ENCODE results near the gene MAN1B1. TPM values are rescaled to one million over a fixed set of nuclear protein-coding genes. Genes with fewer than 3 reads are reported as not detected.
"Not testable (repeated sequence)": the region's sequence is repeated elsewhere in the genome, so short reads cannot be mapped to it uniquely, and the experiment has no call there.

Gene MAN1B1
- total RNA-seq, 1 donor from 2014 or later: 76.6 TPM

DNA sequence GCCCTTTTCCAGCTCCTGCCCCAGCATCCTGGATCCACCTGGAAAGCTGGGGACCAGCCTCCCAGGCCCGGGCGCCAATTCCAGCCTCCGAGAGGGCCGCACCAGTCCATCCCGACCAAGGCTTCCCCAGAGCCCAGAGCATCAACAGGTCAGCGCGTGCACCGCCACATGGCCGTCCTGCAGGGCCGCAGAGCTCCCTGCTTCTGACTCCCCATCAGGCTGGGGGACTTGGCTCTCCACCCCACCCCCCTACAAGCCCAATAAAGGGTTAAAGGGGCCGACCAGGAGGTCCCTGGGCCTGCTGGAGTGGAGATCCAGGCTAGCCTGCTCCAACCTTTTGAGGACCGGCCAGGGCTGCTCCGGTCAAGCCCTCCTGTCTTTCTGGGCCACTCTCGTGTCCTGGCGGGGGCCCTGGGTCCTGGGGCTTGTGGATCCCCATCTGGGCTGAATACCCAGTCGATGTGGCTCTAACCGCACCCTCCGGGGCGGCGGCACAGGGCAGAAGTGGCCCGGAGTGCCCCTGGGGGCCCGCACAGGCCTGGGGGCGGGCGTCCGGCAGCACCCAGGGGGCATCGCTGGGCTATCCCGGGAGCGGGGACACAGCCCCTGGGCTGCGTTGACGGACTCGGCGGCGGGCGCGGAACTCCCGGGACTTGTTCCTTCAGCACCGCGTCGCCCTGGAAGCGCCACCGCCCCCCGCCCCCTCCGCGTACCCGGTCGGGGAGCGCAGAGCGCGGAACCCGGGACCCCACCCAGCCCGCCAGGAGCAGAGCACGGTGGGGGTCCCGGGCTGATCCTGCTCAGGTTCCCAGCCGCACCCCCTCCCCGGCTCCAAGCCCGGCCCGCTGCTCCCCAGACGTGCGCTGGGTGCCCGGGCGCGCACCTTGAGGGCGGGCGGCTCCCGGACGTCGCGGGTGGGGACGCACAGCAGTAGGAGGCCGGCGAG is 33.5 kb upstream of the MAN1B1 start:
- DNase-seq: no peak

DNA sequence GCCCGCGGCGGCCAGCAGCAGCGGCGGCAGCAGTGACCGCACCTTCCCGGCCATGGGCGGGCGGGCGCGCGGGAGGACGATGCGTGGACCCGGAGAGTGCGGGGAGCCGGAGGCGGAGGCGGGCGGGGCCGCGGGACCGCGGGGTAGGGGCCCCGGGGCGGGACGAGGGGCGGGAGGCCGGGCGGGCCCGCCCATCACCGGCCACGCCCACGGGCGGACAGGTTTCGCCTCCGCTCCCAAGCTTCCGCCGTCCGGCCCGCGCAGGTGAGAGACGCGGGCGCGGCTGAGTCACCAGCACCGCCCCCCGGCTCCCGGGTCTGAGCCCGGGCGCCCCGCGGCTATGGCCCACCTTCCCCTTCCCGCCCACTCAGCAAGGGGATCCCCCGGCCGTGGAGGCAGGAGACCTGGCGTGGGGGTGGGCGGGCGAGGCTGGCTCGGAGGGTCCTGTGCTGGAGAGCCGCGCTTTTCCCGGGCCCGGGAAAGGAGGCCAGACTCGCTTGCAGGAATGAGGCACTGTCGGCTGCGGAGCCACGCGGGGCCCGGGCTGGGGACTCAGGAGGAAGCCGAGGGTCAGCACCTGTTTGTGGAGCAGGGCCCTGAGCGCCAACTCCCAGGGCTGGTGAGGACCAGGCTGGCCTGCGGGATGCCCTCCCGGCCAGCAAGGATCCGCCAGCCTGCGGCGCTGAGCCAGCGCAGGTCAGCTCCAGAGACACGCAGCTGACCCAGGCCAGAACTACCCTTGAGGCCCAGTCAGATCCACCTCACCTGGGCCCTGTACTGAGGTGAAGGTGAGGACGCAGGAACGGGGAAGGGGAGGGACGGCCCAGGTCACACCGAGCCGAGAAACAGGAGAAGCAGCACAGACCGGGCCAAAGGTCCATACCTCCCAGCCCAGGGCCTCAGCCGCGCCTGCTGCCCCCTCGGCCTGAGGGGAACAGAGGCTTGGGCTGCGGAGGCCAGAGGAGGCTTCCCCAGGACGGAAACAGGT is 32.5 kb upstream of the MAN1B1 start, which contains the start of gene ENTPD2:
ENTPD2 (minus strand) TSS at position 118 of the 988 bp plus-strand sequence; CDS start at position 54, 64 bp downstream.
- no peak for DNase-seq

DNA sequence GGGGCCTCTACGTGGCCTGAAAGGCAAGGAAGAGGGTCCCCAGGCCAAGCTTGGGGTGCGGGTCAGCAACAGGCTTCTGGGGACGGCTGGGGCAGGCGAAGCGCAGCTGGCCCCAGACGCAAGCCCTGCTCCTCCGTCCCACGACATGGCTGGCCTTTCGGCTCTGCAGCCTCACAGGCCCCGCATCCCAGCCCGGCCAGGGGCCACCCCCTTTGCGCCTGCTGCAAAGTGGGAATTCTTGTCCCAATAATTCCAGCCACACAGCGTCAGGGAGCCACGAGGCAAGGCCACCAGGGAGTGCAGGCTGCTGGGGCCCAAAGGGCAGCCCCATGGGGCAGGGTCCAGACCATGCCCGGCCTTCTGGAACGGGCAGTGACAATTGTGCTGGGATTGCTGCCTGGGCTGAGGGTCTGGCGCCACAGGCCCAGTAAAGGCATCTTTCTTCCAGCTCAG is 31.8 kb upstream of the MAN1B1 start:
- DNase-seq: no peak

DNA sequence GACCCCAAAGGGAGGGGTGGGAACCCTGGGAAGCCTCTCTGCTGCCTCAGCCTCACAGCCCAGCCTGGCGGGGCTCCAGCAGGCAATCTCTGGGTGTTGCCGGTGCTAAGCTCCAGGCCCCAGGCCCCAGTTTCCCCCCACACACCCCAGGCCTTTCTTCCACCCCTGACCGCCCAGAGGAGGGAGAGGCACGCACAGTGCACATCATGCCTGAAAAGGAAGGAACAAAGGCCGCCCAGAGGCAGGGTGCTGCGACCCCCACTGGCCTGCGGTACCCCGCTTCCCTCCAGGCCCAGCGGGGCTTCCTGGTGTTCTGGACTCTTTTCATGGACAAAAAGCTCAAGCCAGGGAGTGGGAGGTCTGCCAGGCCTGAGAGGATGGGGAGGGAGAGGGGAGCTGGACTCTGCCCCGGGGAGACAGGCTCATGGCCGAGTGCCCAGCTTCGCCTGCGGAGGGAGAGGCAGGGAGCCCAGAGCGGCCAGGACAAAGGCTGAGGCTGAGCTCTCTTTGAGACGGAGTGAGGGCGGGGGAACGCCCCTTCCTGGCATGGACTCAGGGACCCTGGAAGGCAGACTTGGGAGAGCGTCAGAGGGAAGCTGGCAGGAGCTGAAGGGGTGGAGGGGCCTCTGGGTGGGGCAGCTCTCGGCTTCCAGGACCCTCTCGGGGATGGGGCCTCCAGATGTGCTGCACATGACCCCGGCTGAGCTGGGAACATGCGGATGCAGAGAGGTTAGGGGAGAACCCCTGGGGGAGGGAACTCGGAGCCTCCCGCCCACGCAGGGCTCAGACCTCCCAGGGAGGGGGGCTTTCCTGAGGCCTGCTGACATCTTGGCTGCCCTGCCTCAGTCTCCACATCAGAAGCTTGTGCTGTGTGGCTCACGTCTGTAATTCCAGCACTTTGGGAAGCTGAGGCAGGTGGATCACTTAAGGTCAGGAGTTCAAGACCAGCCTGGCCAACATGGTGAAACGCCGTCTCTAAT is 31.1 kb upstream of the MAN1B1 start:
- DNase-seq: no peak

DNA sequence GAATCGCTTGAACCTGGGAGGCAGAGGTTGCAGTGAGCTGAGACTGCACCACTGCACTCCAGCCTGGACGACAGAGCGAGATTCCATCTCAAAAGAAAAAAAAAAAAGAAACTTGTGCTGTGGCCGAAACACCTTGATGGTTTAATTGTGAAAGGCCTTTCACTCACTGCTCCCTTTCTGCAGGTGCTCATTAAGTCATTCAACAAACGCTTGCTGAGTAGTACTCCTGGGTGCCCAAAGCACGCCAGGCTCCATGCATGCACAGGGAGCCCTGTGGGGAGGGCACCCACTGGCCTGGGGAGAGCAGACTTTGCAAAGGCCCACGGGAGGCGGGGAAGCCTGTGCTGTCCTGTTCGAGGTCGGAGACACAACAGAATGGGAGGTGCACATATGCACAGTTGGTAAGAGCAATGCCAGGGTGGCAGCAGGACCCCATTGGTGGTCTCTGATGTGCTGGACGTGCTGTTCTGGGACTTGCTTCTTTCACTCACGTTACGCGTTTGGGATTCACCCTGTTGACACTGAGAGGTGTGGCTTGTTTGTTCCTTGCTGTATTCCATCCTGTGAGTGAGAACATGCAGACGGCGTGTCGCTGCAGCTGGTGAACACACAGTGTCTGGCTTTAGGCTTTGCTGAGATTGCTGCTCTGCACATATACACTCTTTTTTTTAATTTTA is 29.9 kb upstream of the MAN1B1 start:
- no peak for DNase-seq

DNA sequence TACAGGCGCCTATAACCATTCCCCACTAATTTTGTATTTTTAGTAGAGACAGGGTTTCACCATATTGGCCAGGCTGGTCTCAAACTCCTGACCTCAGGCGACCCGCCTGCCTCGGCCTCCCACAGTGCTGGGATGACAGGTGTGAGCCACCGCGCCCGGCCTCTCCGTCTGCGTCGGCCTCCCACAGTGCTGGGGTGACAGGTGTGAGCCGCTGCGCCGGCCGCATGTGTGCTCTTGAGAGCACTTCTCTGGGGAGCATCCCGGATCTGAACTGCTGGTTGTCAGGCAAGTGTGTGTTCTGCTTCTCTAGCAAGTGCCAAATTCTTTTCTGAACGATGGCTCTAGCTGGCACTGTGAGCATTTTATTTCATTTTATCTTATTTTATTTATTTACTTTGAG is 29.2 kb upstream of the MAN1B1 start:
- no peak for DNase-seq

DNA sequence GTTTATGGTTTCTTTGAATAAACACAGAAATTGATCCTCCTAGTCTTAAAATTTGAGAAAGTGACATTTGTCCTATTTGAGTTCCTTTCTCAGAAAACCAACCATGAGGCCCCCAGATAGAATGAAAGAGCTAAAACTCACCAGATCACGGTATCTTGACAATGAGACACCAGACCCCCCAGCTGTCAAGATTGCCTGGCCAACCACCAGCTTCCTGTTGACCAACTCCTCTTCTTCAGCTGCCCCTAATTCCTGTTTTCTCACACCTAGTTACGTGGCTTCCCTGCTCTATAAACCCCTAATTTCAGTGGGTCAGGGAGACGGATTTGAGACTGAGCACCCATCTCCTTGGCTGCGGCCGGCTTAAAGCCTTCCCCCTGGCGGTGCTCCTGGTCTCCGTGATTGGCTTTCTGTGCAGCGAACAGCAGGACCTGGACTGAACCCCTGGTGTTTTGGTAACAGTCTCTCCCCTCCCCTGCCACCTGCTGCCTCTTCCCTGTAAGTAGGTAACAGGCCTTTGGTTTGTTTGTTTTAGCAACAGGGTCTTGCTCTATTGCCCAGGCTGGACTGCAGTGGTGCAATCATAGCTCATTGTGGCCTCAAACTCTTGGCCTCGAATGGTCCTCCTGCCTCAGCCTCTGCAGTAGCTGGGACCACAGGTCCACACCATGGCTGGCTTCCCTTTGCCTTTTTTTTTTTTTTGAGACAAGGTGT is 28.1 kb upstream of the MAN1B1 start:
- DNase-seq: no peak

DNA sequence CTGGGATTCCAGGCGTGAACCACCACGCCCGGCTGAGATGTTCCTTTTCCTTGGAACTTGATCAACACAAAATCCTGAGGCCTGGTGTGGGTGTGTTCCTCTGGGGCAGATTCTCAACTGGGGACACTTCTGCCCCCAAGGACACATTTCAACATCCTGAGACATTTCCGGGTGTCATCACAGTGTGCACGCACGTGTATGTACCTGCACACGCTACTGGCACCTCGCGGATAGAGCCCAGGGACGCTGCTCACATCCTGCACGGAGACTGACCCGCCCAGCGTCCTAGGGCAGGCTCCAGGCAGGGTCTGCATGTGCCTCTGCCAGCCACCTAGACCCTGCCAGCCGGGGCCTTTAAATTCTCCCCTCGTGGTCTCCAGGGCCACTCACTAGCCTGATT is 24.4 kb upstream of the MAN1B1 start:
- no peak for DNase-seq

DNA sequence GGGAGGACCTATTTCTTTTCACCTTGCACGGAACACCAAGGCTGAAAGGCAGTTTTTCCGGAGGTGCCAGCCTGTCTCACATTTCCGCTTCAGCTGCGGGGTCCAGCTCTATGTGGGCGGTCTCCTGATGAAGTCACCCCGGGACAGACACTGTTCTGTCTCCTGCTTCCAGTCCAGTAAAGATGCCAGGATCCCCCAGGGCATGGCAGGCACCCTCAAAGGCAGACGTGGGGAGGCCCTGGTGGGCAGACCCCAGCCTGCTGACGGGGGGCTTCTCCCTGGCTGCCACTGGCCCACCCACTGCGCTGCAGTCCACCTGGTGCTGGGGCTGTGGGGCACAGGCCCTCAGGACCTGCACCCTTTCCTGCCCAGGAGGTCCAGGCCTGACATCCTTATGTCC is 24.0 kb upstream of the MAN1B1 start:
- DNase-seq: not testable (repeated sequence)

DNA sequence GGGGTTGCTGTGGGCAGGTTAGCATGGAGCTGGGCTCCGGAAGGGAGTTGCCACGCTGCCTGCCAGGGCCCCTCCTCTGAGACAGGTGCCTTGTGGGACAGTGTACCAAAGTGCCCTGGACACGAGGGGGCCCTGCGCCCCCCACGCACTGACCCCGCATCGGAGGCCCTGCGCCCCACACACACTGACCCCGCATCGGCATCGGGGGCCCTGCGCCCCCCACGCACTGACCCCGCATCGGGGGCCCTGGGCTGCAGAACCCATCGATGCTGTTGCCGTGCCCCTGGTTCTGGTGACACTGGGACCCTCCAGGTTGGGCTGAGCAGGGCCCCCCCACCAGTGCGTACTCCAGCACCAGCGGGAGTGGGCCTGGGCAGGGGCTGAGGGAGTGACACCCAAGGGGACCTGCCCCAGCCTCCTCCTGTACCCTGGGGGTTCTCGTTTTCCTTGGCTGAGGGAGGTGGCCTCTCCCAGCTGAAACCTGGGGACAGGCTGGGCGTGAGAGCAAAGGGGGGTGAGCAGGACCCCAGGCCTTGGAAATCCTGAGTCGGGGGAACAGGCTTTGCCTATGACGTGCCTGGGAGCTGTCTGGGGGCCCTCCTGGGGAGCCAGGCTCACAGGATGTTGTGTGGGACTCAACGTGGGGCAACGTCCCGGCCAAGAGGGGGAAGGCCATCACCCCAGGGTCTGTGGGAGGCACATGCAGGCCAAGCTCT is 23.3 kb upstream of the MAN1B1 start:
- DNase-seq: no peak

DNA sequence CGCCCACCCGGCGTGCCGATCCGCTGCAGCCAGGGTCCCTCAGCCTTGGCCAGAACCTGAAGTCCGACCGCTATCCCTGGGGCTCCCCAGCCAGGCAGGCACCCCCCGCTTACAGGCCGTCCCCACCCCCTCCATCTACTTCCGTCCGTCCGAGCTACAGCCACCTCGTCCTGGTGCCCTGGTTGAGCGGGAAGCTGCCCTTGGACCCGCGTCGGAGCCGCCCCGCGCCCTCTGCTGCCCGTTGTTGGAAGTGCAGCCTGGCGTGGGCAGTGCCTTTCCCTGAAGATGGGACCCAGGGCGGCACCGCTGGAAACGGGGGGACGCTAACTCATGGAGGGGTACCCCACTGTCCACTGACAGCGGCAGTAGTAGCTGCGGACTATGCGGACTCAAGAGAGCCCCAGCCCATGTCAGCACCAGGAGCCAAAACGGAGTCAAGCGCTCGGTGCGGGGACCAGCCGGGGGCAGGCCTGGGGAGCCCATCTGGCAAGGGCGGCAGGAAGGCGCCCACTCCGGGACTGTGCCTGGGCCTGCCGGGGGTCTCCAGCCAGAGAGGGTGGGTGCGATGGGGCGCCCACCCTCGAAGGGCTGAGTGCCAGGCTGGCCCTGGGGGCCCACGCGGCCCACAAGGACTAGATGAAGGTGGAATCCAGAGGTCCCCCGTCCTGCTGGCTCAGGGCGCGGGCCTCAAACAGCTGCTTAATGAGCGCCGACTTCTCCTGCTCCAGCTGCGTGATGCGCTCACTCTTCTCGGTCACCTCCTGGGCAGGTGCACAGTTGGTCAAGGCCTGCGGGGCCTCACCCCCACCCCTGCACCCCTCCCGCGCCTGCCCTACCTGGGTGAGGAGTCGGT is 22.5 kb upstream of the MAN1B1 start:
- peak; percentile 70 for DNase-seq

DNA sequence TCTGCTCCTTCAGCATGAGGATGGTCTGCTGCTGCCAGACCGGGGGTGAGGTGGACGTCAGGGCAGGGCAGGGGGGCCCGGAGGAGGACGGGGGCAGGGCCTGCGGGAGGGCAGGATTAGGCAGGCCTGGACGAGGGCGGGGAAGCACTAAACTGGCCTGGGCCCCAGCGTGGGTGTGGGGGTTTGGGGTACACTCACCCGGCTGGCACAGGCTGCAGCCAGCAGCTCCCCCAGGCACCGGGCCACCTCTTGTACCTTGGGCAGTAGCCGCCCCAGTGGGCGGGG is 22.0 kb upstream of the MAN1B1 start:
- DNase-seq: no peak

DNA sequence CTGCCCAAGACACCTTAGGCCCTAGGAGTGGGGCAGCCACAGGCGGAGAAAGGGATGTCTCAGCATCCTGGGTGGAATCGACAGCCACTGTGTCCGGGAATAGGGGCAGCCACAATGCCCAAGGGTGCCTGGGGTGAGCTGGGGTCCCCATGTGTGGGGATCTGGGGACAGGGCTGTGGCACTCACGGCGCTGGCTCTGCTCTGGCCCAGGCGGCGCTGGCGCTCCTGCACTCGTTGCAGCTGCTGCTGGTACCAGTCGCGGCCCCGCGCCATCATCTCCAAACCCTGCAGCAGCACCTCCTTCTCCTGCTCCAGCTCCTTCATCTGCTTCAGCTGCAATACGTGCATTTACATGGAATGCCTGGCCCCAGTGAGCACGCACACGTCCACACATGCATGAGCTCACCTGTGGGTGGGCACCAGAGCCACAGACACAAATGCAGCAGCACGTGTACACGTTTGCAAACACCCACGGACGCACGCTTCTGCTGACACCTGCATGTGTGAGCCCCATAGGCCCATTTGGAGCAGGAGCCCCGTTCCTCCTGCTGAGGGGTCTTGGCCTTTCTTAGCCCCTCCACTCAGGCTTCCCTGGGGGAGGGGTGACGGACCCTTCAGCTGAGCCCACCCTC is 21.3 kb upstream of the MAN1B1 start:
- no peak for DNase-seq

DNA sequence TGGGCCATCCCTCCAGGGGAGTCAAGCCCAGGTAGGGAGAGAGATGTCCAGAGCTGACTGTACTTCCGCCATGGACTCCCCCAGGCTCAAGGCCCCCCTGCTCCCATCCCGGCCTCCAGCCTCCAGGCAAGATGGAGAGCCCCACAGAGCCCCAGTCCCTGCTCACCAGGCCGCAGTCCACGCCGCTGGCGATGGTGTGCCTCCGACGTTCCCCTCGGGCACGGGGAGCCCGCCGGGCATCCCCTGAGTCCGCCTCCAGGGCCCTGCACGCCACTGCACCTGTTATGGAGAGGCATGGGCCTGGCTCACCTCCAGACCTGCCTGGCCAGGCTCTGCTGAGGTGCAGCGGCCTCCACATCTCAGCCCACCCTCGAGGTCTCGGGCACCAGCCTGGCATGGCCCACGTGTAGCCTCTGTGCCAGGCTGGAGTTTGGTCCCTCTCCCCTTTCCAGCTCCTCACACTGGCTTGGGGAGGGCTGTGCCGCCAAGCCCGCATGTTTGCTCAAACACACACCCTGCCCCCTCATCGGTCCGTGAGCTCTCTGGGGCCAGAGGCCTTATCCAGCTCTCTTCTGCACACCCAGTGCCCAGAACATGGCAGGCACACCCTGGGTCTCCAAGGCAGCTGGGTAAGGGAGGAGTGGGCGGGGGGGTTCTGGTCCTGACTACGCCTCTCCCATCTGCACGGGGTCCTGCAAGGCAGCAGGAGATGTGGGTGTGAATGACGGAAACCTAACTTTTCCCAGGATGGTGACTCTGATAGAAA is 20.5 kb upstream of the MAN1B1 start:
- no peak for DNase-seq

DNA sequence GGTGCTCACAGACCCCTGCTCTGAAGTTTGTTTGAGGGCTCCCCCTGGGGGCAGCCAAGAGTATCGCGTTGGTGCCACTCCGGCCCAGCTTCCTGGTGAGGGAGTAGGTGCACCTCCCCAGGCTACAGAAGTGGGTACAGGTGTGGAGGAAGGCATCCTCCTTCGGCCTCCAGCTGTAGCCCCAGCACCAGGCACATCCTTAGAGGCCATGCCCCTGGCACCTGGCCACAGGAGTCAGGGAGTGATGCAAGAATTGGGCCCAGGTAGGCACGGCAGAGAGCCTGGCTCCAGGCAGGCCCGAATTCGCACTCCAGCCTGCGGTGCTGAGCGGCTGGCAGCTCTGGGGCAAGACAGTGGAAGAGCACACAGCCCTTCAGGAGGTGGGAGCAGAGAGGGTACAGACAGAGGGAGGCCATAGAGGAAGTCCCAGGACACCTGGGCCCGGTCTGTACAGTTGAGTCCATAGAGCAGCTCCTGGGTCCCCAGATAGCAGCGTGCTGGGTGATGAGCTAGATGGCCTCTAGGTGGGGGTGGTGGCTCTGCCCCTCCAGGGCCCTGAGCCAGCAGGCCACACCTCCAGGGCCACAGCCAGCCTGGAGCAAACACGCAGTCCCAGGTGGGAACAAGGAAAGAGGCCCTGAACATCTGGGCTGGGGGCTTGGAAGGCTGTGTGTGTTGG is 18.8 kb upstream of the MAN1B1 start:
- DNase-seq: peak; percentile 89

DNA sequence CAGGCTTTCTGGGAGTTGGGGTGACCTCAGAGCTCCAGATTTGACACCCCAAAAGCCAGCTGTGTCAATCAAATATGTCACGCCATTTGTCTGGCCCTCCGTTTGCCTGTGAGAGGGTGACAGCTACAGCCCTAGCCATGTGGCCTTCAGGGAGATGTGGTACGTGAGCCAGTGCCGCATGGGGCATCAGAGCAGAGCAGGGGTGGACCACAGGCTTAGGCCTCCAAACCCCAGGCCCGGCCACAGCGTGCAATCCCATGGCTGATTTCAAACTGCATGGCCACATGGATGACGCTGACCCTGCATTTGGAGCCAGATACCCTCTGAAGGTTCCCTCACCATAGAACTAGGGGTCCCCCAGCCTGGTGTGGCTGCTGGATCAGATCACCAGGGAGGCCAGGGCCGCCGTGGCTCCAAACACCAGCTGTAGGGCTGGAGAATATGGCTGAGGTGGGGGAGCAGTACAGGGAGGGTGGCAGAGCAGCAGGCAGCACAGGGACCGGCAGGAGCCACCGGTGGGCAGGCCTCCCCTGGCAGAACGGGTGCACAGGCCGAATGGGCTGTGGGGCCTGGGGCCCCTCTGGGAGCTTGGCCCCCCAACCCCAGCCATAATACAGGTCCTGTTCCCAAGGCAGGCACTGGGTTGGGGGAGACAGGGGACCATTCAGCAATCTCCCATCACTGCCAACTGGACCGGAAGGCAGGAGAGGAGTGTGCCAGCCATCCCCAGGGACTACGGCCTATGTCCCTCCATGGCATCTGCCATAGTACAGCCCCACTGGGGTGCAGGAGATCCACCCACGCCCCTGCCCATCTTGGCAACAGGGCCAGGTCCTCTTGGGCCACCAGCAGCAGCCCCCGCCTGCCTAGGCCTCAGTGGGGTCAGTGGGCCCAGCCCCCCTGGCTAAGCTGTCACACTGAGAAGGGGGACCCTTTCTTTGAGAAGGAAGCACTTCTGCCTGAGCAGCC is 18.0 kb upstream of the MAN1B1 start:
- DNase-seq: no peak

Measured in dermis blood vessel endothelial cell (primary cell).